NB4 (cell line): ENCODE data around the gene SUSD5.

ENCODE experiments used
- CTCF ChIP-seq: IDR thresholded peaks from one replicate; pipeline ENCODE4 v1.5.1; 2012; ENCODE audit warnings: low read depth, low read length
- MYC ChIP-seq: IDR thresholded peaks from 2 replicates; pipeline ENCODE4 v1.6.1; 2011; ENCODE audit warnings: low read depth, low read length
- POLR2A ChIP-seq: IDR thresholded peaks from 2 replicates; pipeline ENCODE4 v1.6.1; 2011; ENCODE audit warnings: mild to moderate bottlenecking; ENCODE audit not compliant: insufficient read length; ENCODE audit errors: extremely low read depth
- TF ChIP-seq, protein P1 (sequence below): IDR thresholded peaks from 2 replicates; pipeline ENCODE4 v1.6.1; 2011; ENCODE audit warnings: low read depth, low read length

- no peak for TF ChIP-seq CTCF
- TF ChIP-seq POLR2A: no peak
- TF ChIP-seq MYC: no peak
- TF ChIP-seq, protein P1, sequence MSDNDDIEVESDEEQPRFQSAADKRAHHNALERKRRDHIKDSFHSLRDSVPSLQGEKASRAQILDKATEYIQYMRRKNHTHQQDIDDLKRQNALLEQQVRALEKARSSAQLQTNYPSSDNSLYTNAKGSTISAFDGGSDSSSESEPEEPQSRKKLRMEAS: no peak
Observed at GRCh38 chr3:33119891-33120290, 98.7 kb downstream of the SUSD5 start.
